K562 (cell line): ENCODE results near the gene MYO3B. TPM values are rescaled to one million over a fixed set of nuclear protein-coding genes. Genes with fewer than 3 reads are reported as not detected.

Source experiments
- CBX2 ChIP-seq: fragments of 200-600 bp; sonication (generic); IDR thresholded peaks from one replicate; pipeline ENCODE4 v1.6.1; 2012; ENCODE audit warnings: mild to moderate bottlenecking, low read length, inconsistent platforms; ENCODE audit not compliant: insufficient read depth, poor library complexity, severe bottlenecking
- CTBP1 ChIP-seq: fragments of 450-650 bp; IDR thresholded peaks from 2 replicates; pipeline ENCODE4 v1.6.1; 2016; ENCODE audit warnings: borderline replicate concordance
- DACH1 ChIP-seq: fragments of 450-650 bp; IDR thresholded peaks from 2 replicates; pipeline ENCODE4 v1.6.1; 2018; ENCODE audit not compliant: partially characterized antibody
- HDAC3 ChIP-seq: fragments of 450-650 bp; IDR thresholded peaks from 2 replicates; pipeline ENCODE4 v1.6.1; 2018; ENCODE audit warnings: borderline replicate concordance, mild to moderate bottlenecking, moderate library complexity; ENCODE audit not compliant: partially characterized antibody
- ID3 ChIP-seq, 2 experiments: fragments of 250-450 bp in 1 of 2; fragments of 450-650 bp in 1 of 2; sonication (Bioruptor Pico) in 1 of 2; IDR thresholded peaks; 2 replicates each; pipeline versions ENCODE4 v1.6.1 to v1.8.0; 2016 to 2021; ENCODE audit warnings: mild to moderate bottlenecking in 2 of 2, moderate library complexity in 2 of 2, missing compliant biosample characterization in 1 of 2, missing genetic modification characterization in 1 of 2
- MECOM ChIP-seq: fragments of 250-450 bp; sonication (Bioruptor Pico); IDR thresholded peaks from 2 replicates; pipeline ENCODE4 v1.8.0; 2022; ENCODE audit warnings: inconsistent platforms
- NEUROD1 ChIP-seq: fragments of 150-350 bp; IDR thresholded peaks from 2 replicates; pipeline ENCODE4 v1.6.1; 2014; ENCODE audit warnings: borderline replicate concordance, low read length, low read depth; ENCODE audit not compliant: partially characterized antibody
- RAD51 ChIP-seq: fragments of 450-650 bp; IDR thresholded peaks from 2 replicates; pipeline ENCODE4 v1.7.1; 2016; ENCODE audit warnings: low read depth, mild to moderate bottlenecking, borderline replicate concordance
- RBM14 ChIP-seq: fragments of 200-400 bp; formaldehyde crosslinking; IDR thresholded peaks from 2 replicates; pipeline ENCODE4 v1.6.1; 2018; ENCODE audit warnings: low read depth, mild to moderate bottlenecking, low read length, moderate library complexity, borderline replicate concordance; ENCODE audit not compliant: insufficient read depth
- TEAD1 ChIP-seq, 2 experiments: fragments of 450-650 bp in 1 of 2; sonication (generic) in 1 of 2; formaldehyde crosslinking; IDR thresholded peaks; 2 replicates each; pipeline versions ENCODE4 v1.4.0 to v1.8.0; 2020 to 2022; ENCODE audit warnings: mild to moderate bottlenecking in 2 of 2, missing genetic modification reagents in 1 of 2
- TFAP4 ChIP-seq: sonication (generic); formaldehyde crosslinking; IDR thresholded peaks from 2 replicates; pipeline ENCODE4 v1.8.0; 2022; ENCODE audit warnings: missing genetic modification reagents, mild to moderate bottlenecking, moderate library complexity, borderline replicate concordance
- TRIM25 ChIP-seq: fragments of 450-650 bp; IDR thresholded peaks from 2 replicates; pipeline ENCODE4 v1.7.0; 2016; ENCODE audit warnings: borderline replicate concordance
- TSC22D4 ChIP-seq: fragments of 450-650 bp; IDR thresholded peaks from 2 replicates; pipeline ENCODE4 v1.6.1; 2016; ENCODE audit warnings: missing genetic modification characterization, missing biosample characterization, control low read depth
- UBTF ChIP-seq, 2 experiments: IDR thresholded peaks; 2 replicates each; pipeline ENCODE4 v1.6.1; 2012; ENCODE audit warnings: improper control_type of control experiment in 2 of 2, low read depth in 2 of 2, low read length in 2 of 2, borderline replicate concordance in 1 of 2
- ZKSCAN8 ChIP-seq: fragments of 200-800 bp; sonication (Bioruptor generic); IDR thresholded peaks from 2 replicates; pipeline ENCODE4 v1.6.1; 2016; ENCODE audit warnings: missing genetic modification characterization, missing compliant biosample characterization
- ZNF282 ChIP-seq: sonication (generic); formaldehyde crosslinking; IDR thresholded peaks from 2 replicates; pipeline ENCODE4 v1.8.1; 2023; ENCODE audit warnings: missing genetic modification reagents
- ZNF445 ChIP-seq: fragments of 250-450 bp; sonication (Bioruptor Pico); IDR thresholded peaks from 2 replicates; pipeline ENCODE4 v1.4.0; 2020; ENCODE audit warnings: low read depth, mild to moderate bottlenecking, moderate library complexity
- ZNF583 ChIP-seq: fragments of 250-450 bp; sonication (Bioruptor Pico); IDR thresholded peaks from 2 replicates; pipeline ENCODE4 v1.4.0; 2020
- ZNF740 ChIP-seq, 3 experiments: fragments of 200-800 bp in 1 of 3; sonication (Bioruptor generic) in 1 of 3; sonication (generic) in 1 of 3; formaldehyde crosslinking in 1 of 3; IDR thresholded peaks; 2 replicates each; pipeline versions ENCODE4 v1.6.1 to v1.8.0; 2016 to 2022; ENCODE audit warnings: mild to moderate bottlenecking in 2 of 3, missing compliant biosample characterization in 2 of 3, missing genetic modification characterization in 2 of 3, missing genetic modification reagents in 1 of 3
- ZNF76 ChIP-seq: fragments of 250-450 bp; sonication (Bioruptor Pico); IDR thresholded peaks from 2 replicates; pipeline ENCODE4 v1.4.0; 2020; ENCODE audit warnings: mild to moderate bottlenecking, moderate library complexity, borderline replicate concordance
- polyA plus RNA-seq, 8 experiments: library from polyadenylated mRNA; depleted of rRNA in 4 of 8; stranded (reverse) in 5 of 8; unstranded in 3 of 8; fragments of >200 nt; fragmentation: Nextera tagmentation in 2 of 8; fragmentation: Illumina TruSeq in 1 of 8; extraction: Ambion mirVana in 2 of 8; extraction: Trizol in 1 of 8; gene quantifications; 2 replicates each; pipeline versions ENCODE4 v1.2.1 to v1.2.3, GENCODE V29; 2011 to 2014; ENCODE audit warnings: inconsistent platforms in 1 of 8, missing spikeins in 1 of 8
- total RNA-seq, 7 experiments: library from RNA; depleted of rRNA in 6 of 7; stranded (reverse); fragments of >200 nt in 6 of 7; fragmentation: Illumina TruSeq in 2 of 7; extraction: Trizol in 2 of 7; gene quantifications; 2 replicates each; pipeline versions ENCODE4 v1.2.1 to v1.2.3, GENCODE V29; 2011 to 2021; ENCODE audit warnings: low replicate concordance in 1 of 7

MYO3B gene
- total and polyA plus RNA-seq, 9 of the 15 experiments (the other 6 are each of a cell fraction or from before 2014, with no cell fraction given), result 2.7 to 6.5 (median 3.6) TPM

GRCh38 chr2:170247882-170248393 lies 70.0 kb downstream of the MYO3B start (continued):
- TF ChIP-seq TFAP4 (CRISPR knock-in tag), result no peak
- TF ChIP-seq RAD51, result no peak
- 0 out of 4 replicates have a peak, but pooled peaks of 1 of the 2 experiments have one; percentile 49 for TF ChIP-seq TEAD1 (CRISPR knock-in tag; IDR thresholded peaks at IDR 0.05)
- no peak for TF ChIP-seq TSC22D4 (tag)
- peak; percentile 32 for TF ChIP-seq NEUROD1
- TF ChIP-seq UBTF (IDR thresholded peaks at IDR 0.05; ENCODE audit: borderline replicate concordance in 1 of 2, low read depth in 2 of 2, low read length in 2 of 2), result no peak
- TF ChIP-seq DACH1, result peak; percentile 7
- TF ChIP-seq MECOM (CRISPR knock-in tag), result peak; percentile 68
- TF ChIP-seq ZNF282, result no peak
- TF ChIP-seq HDAC3, result no peak
- no peak for TF ChIP-seq TRIM25
- TF ChIP-seq ZNF76 (CRISPR knock-in tag), result peak; percentile 90
- no peak for TF ChIP-seq ID3 (CRISPR knock-in tag; IDR thresholded peaks at IDR 0.05)
- TF ChIP-seq ID3 (tag; IDR thresholded peaks at IDR 0.05), result peak; percentile 90; the same call in 1 of the 2 replicates
- TF ChIP-seq ZNF740 (CRISPR knock-in tag; IDR thresholded peaks at IDR 0.05), result no peak
- TF ChIP-seq ZNF740 (tag; IDR thresholded peaks at IDR 0.05), result no peak
- TF ChIP-seq ZNF583 (CRISPR knock-in tag), result 0 out of 2 replicates have a peak, but pooled peaks have one; percentile 55
- no peak for TF ChIP-seq RBM14
- TF ChIP-seq CBX2, result no peak
- 0 out of 2 replicates have a peak, but pooled peaks have one; percentile 40 for TF ChIP-seq CTBP1
- TF ChIP-seq ZNF445, result no peak
- peak; percentile 78 for TF ChIP-seq ZKSCAN8 (CRISPR knock-in tag)
